ENCODE data around the gene SETD6.

DNA sequence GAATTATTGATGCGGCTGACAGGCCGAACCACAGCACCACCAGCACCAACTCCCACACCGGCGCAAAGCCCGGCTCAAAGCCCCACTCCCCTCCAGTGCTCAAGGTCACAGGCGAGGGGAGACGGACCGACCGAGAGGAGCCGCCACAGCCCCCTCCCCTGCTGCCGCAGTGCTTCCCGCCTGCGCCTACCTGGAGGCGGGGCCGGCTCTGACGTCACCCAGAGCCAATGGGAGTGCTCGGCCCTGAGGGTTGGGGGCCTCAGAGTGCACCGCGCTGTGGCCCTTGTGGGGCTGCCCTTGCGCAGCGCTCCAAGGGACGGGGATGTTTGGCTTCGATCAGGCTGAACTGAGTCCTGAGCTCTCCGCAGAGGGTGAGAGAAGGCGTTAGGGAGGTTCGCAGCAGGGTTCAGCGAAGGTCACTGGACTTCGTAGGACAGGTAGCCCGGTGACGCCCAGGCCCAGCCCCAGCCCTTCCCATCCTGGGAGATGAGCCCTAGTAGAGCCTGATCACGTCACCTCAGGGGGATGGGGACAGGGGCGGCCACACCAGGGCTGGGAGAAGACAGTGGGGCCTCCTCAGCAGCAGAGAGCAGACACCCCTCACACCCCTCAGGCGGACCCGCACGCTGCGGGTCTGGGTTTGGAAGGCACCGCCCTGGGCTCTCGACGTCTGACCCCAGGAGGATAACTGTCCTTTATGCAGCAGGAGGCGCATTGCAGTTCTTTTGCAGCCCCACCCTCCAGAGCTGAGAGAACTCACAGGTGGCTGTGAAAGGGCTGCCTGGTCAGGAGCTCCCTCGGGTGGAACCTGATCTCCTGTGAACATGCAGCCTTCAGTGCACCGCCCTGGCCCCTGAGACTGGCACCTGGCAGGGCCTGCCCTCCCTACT lies 13.8 kb upstream of the SETD6 start:
- no peak for TF ChIP-seq POLR2A (IDR thresholded peaks at IDR 0.05)
- no peak for TF ChIP-seq CTCF (IDR thresholded peaks at IDR 0.05 in 4 of 5, conservative IDR thresholded peaks at IDR 0.05 in 1 of 5)

Measured in gastrocnemius medialis (tissue), 4 donors.